Keratinocyte (primary cell): ENCODE measurements around the gene AGFG2. TPM values are rescaled to one million over a fixed set of nuclear protein-coding genes. Genes with fewer than 3 reads are reported as not detected.
"Not testable (repeated sequence)": the region's sequence is repeated elsewhere in the genome, so short reads cannot be mapped to it uniquely, and the experiment has no call there.

Experiments
- DNase-seq: peaks from one replicate; pipeline ENCODE4 v3.0.0-alpha.2; 2011; ENCODE audit warnings: low read depth, missing footprints, low spot score
- FAIRE-seq: peaks from 2 replicates; lab custom pipeline; 2011; peaks lifted over from hg19 to GRCh38; lab: Jason Lieb, UNC
- H2AFZ ChIP-seq: 2 replicates; pipeline ENCODE4 v1.6.0; 2012; ENCODE audit warnings: low read length, control low read depth, inconsistent platforms; ENCODE audit not compliant: control insufficient read depth
- H3K27ac ChIP-seq: 2 replicates; pipeline ENCODE4 v1.5.1; 2011; ENCODE audit warnings: low read length; ENCODE audit not compliant: control insufficient read depth, insufficient read depth
- H3K27me3 ChIP-seq: 3 replicates; pipeline ENCODE4 v1.6.0; 2011; ENCODE audit warnings: low read length; ENCODE audit not compliant: control insufficient read depth, insufficient read depth; ENCODE audit errors: extremely low read depth
- H3K36me3 ChIP-seq, 2 experiments: 2 replicates in 1 of 2; 3 replicates in 1 of 2; pipeline ENCODE4 v1.5.1; 2011; ENCODE audit warnings: low read length in 2 of 2, mild to moderate bottlenecking in 1 of 2; ENCODE audit not compliant: control insufficient read depth in 2 of 2, insufficient read depth in 2 of 2; ENCODE audit errors: extremely low read depth in 1 of 2
- H3K4me1 ChIP-seq: 3 replicates; pipeline ENCODE4 v1.5.1; 2011; ENCODE audit warnings: low read length; ENCODE audit not compliant: control insufficient read depth, insufficient read depth; ENCODE audit errors: extremely low read depth
- H3K4me2 ChIP-seq: 3 replicates; pipeline ENCODE4 v1.6.0; 2011; ENCODE audit warnings: low read depth, low read length; ENCODE audit not compliant: control insufficient read depth, insufficient read depth; ENCODE audit errors: extremely low read depth
- H3K4me3 ChIP-seq, 3 experiments: fragments of 200-600 bp in 1 of 3; sonication (generic) in 1 of 3; 2 replicates in 2 of 3; 3 replicates in 1 of 3; pipeline ENCODE4 v1.5.1; 2011 to 2016; ENCODE audit warnings: low read length in 3 of 3, mild to moderate bottlenecking in 3 of 3, control low read depth in 2 of 3, inconsistent platforms in 1 of 3, low read depth in 1 of 3, mixed read lengths in 1 of 3, mixed run types in 1 of 3, moderate library complexity in 1 of 3; ENCODE audit not compliant: control insufficient read depth in 2 of 3, insufficient read depth in 2 of 3; ENCODE audit errors: extremely low read depth in 1 of 3
- H3K79me2 ChIP-seq: 2 replicates; pipeline ENCODE4 v1.6.0; 2012; ENCODE audit warnings: low read length; ENCODE audit not compliant: control insufficient read depth, insufficient read depth
- H3K9ac ChIP-seq: 3 replicates; pipeline ENCODE4 v1.6.0; 2011; ENCODE audit warnings: low read length; ENCODE audit not compliant: control insufficient read depth, insufficient read depth; ENCODE audit errors: extremely low read depth
- H3K9me1 ChIP-seq: 3 replicates; pipeline ENCODE4 v1.6.0; 2011; ENCODE audit warnings: low read length; ENCODE audit not compliant: control insufficient read depth, insufficient read depth; ENCODE audit errors: extremely low read depth
- H3K9me3 ChIP-seq: 2 replicates; pipeline ENCODE4 v1.5.1; 2012; ENCODE audit warnings: low read depth, low read length; ENCODE audit not compliant: control insufficient read depth
- H4K20me1 ChIP-seq: 3 replicates; pipeline ENCODE4 v1.6.0; 2011; ENCODE audit warnings: low read length; ENCODE audit not compliant: control insufficient read depth, insufficient read depth; ENCODE audit errors: extremely low read depth
- CTCF ChIP-seq, 3 experiments: IDR thresholded peaks in 1 of 3; conservative IDR thresholded peaks in 1 of 3; optimal IDR thresholded peaks in 1 of 3; 2 replicates in 2 of 3; 3 replicates in 1 of 3; pipeline versions ENCODE3 to v1.5.1; 2011; ENCODE audit warnings: low read length in 3 of 3, mild to moderate bottlenecking in 3 of 3, moderate library complexity in 2 of 3, control low read depth in 1 of 3, inconsistent platforms in 1 of 3; ENCODE audit not compliant: insufficient read depth in 2 of 3; ENCODE audit errors: extremely low read depth in 1 of 3
- EZH2 ChIP-seq: IDR thresholded peaks from one replicate; pipeline ENCODE4 v1.6.1; 2012; ENCODE audit warnings: inconsistent platforms, mild to moderate bottlenecking, low read length, moderate library complexity
- dilution Hi-C: fragments of 300-500 bp; cut with MboI; formaldehyde crosslinking; loops from one replicate; pipeline ENCODE4 v1.7.0; 2020; ENCODE audit warnings: low sequenced_read_pairs; ENCODE audit not compliant: extremely low pct_ligation_motif_present
- polyA plus RNA-seq, 5 experiments: library from polyadenylated mRNA; depleted of rRNA in 3 of 5; stranded (reverse) in 3 of 5; stranded (forward) in 1 of 5; unstranded in 1 of 5; fragments of >200 nt; gene quantifications; 1 replicate in 1 of 5; 2 replicates in 3 of 5; 3 replicates in 1 of 5; pipeline versions ENCODE4 v1.2.1 to v1.2.3, GENCODE V29; 2011 to 2012; ENCODE audit warnings: missing spikeins in 2 of 5, low read depth in 1 of 5, low replicate concordance in 1 of 5

The AGFG2 gene
- polyA plus RNA-seq, 1 donor (not counting 4 experiments of a cell fraction or from before 2014, with no cell fraction given) = 3.4 TPM

DNA sequence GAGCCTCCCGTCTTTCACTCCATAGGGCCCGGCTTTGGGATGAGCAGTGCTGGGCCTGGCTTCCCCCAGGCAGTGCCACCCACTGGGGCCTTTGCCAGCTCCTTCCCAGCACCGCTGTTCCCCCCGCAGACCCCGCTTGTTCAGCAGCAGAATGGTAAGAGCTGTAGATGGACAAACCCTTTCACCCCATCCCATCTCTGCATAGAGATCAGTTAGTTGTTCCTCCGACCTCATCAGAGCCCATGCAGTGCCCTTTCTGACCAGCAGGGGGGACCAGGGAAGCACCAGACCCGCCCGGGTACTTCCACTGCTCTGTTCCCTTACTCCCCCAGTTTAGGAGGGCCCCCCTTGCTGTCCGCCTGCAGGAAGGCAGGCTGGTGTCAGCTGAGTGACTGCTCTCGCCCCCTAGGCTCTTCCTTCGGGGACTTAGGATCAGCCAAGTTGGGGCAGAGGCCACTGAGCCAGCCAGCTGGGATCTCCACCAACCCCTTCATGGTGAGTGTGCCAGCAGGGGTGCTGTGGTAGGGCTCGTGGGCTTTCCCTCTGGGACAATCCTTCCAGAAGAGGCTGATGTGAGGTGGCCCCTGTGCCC is 24.9 kb downstream of the AGFG2 start:
- no peak for DNase-seq
- Histone ChIP-seq H3K27me3 (no peaks in the 10 kb centered on the region), H3K27ac (no peak overlapping the region), H3K4me2 (no peak overlapping the region), H4K20me1 (no peaks in the 10 kb centered on the region), H3K9ac (no peak overlapping the region), H3K4me1 (no peaks in the 10 kb centered on the region), H3K9me1 (no peaks in the 10 kb centered on the region), H3K79me2 (no peaks in the 10 kb centered on the region), H3K4me3 (no peak overlapping the region), H2AFZ (no peak overlapping the region), H3K9me3 (no peaks in the 10 kb centered on the region), H3K36me3 (no peaks in the 10 kb centered on the region)
- dilution Hi-C loops = no loop called here
- FAIRE-seq = peak; percentile 26
- TF ChIP-seq EZH2 (no peak), CTCF (optimal IDR thresholded peaks at IDR 0.05 in 1 of 3, IDR thresholded peaks at IDR 0.05 in 1 of 3, conservative IDR thresholded peaks at IDR 0.05 in 1 of 3; ENCODE audit: extremely low read depth in 1 of 3, insufficient read depth in 2 of 3, low read length in 3 of 3) (peak; percentile 92 to 98 (median 98))

DNA sequence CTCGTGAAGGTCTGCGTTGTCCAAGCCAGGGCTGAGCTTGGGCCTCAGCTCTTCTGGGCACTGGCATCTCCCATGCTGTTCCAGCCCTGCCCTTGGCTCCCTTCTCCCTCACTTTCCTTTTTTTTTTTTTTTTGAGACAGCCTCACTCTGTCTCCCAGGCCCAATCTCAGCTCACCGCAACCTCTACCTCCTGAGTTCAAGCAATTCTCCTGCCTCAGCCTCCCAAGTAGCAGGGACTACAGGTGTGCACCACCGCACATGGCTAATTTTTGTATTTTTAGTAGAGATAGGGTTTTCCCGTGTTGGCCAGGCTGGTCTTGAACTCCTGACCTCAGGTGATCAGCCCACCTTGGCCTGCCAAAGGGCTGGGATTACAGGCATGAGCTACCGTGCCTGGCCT is 25.4 kb downstream of the AGFG2 start:
- H3K27ac ChIP-seq, H4K20me1 ChIP-seq, H3K4me1 ChIP-seq, H3K36me3 ChIP-seq, DNase-seq, dilution Hi-C loops, H3K27me3 ChIP-seq, H3K79me2 ChIP-seq, H3K4me3 ChIP-seq, FAIRE-seq, H3K9me3 ChIP-seq, H3K4me2 ChIP-seq, H3K9ac ChIP-seq, H2AFZ ChIP-seq, H3K9me1 ChIP-seq: not testable (repeated sequence)

DNA sequence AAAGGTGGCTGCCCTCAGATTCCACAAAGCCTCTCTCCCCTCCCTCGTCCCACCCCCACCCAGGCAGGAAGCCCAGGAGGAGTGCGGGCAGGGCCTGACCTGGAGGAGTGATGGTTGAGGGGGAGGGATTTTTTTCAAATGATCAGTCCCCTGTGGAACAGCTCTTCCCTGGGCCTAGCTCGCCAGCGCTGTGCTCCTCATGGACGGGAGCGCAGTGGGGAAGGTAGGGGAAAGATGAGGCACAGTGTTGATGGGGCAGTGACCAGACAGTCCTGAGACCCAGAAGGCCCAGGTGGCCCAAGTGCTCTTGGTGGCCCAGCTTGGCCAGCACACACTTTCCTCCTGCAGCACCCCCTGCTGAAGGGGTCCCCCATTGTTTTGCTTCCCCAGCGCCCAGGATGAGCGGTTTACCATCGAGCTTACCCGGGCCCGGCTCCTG is 26.1 kb downstream of the AGFG2 start:
- Histone ChIP-seq H3K9me3 (no peaks in the 10 kb centered on the region), H3K4me1 (no peaks in the 10 kb centered on the region), H3K4me3 (no peak overlapping the region), H3K27me3 (peaks cover 10% of the 10 kb centered on the region), H3K4me2 (no peak overlapping the region), H3K9ac (no peak overlapping the region), H3K27ac (no peak overlapping the region), H3K36me3 (no peaks in the 10 kb centered on the region), H2AFZ (no peak overlapping the region), H3K9me1 (no peaks in the 10 kb centered on the region), H3K79me2 (no peaks in the 10 kb centered on the region), H4K20me1 (no peaks in the 10 kb centered on the region)
- FAIRE-seq = no peak
- no peak for TF ChIP-seq EZH2
- DNase-seq = no peak
- dilution Hi-C loops = no loop called here
